CD14-positive monocyte (primary cell): ENCODE results near the gene STK38. TPM values are rescaled to one million over a fixed set of nuclear protein-coding genes. Genes with fewer than 3 reads are reported as not detected.

Experiments
- DNase-seq, 3 donors: peaks; one replicate each; pipeline ENCODE4 v3.0.0-alpha.2; 2011 to 2022
- H2AFZ ChIP-seq: 2 replicates; pipeline ENCODE4 v1.6.0; 2012; ENCODE audit warnings: mild to moderate bottlenecking, low read depth, low read length, inconsistent platforms; ENCODE audit not compliant: insufficient read depth, poor library complexity, severe bottlenecking
- H3K27ac ChIP-seq, 2 donors: 1 replicate in 1 of 2; 2 replicates in 1 of 2; pipeline ENCODE4 v1.5.1; 2012 to 2013; ENCODE audit warnings: low read length in 2 of 2, control low read depth in 1 of 2, inconsistent platforms in 1 of 2, low read depth in 1 of 2, mild to moderate bottlenecking in 1 of 2
- H3K27me3 ChIP-seq, 2 donors: one replicate each; pipeline versions ENCODE4 v1.6.0 to v1.6.1; 2011 to 2013; ENCODE audit warnings: low read length in 2 of 2; ENCODE audit not compliant: control insufficient read depth in 2 of 2, insufficient read depth in 2 of 2
- H3K36me3 ChIP-seq, 2 donors: replicated peaks in 1 of 2; 1 replicate in 1 of 2; 2 replicates in 1 of 2; pipeline versions ENCODE4 v1.5.1 to v1.6.1; 2012 to 2013; ENCODE audit warnings: low read length in 2 of 2, control low read depth in 1 of 2, inconsistent platforms in 1 of 2, mild to moderate bottlenecking in 1 of 2; ENCODE audit not compliant: insufficient read depth in 2 of 2, control insufficient read depth in 1 of 2
- H3K4me1 ChIP-seq, 2 donors: 1 replicate in 1 of 2; 2 replicates in 1 of 2; pipeline versions ENCODE4 v1.5.1 to v1.6.1; 2012 to 2013; ENCODE audit warnings: low read length in 2 of 2, control low read depth in 1 of 2, inconsistent platforms in 1 of 2, mild to moderate bottlenecking in 1 of 2, moderate library complexity in 1 of 2; ENCODE audit not compliant: insufficient read depth in 2 of 2, control insufficient read depth in 1 of 2
- H3K4me2 ChIP-seq: replicated peaks from 2 replicates; pipeline ENCODE3; 2012; ENCODE audit warnings: low read length, moderate library complexity, mild to moderate bottlenecking; ENCODE audit not compliant: poor library complexity, severe bottlenecking; ENCODE audit errors: extremely low read depth
- H3K4me3 ChIP-seq, 3 experiments: fragments of 200-600 bp in 1 of 3; sonication (generic) in 1 of 3; replicated peaks in 1 of 3; 1 replicate in 2 of 3; 2 replicates in 1 of 3; pipeline ENCODE4 v1.5.1; 2011 to 2013; ENCODE audit warnings: low read length in 3 of 3, mild to moderate bottlenecking in 3 of 3, control low read depth in 2 of 3, low read depth in 2 of 3, inconsistent platforms in 1 of 3, moderate library complexity in 1 of 3
- H3K79me2 ChIP-seq: 2 replicates; pipeline ENCODE4 v1.6.0; 2012; ENCODE audit warnings: mild to moderate bottlenecking, control low read depth, inconsistent platforms, low read length, moderate library complexity; ENCODE audit not compliant: insufficient read depth
- H3K9ac ChIP-seq: 2 replicates; pipeline ENCODE4 v1.6.0; 2017; ENCODE audit warnings: low read length, mild to moderate bottlenecking; ENCODE audit not compliant: insufficient read depth, poor library complexity, severe bottlenecking
- H3K9me3 ChIP-seq, 2 donors: replicated peaks in 1 of 2; 1 replicate in 1 of 2; 2 replicates in 1 of 2; pipeline versions ENCODE4 v1.5.1 to v1.6.1; 2012 to 2013; ENCODE audit warnings: low read length in 2 of 2, control low read depth in 1 of 2; ENCODE audit not compliant: control insufficient read depth in 1 of 2, insufficient read depth in 1 of 2
- H4K20me1 ChIP-seq: 2 replicates; pipeline ENCODE4 v1.6.0; 2012; ENCODE audit warnings: mild to moderate bottlenecking, low read length, control low read depth, moderate library complexity; ENCODE audit not compliant: insufficient read depth
- H3K27ac Mint-ChIP-seq, 7 donors: one replicate each; pipeline ENCODE4 v1.8.0; 2020; ENCODE audit warnings: mild to moderate bottlenecking in 7 of 7, mixed read lengths in 7 of 7, moderate library complexity in 6 of 7, inconsistent platforms in 2 of 7
- H3K27me3 Mint-ChIP-seq, 3 donors: one replicate each; pipeline ENCODE4 v1.8.0; 2021 to 2022; ENCODE audit warnings: low read depth in 3 of 3, mild to moderate bottlenecking in 3 of 3, mixed read lengths in 3 of 3, moderate library complexity in 3 of 3, inconsistent platforms in 1 of 3
- H3K36me3 Mint-ChIP-seq, 2 donors: one replicate each; pipeline ENCODE4 v1.8.0; 2020; ENCODE audit warnings: mixed read lengths in 2 of 2, inconsistent platforms in 1 of 2, mild to moderate bottlenecking in 1 of 2
- H3K4me1 Mint-ChIP-seq: one replicate; pipeline ENCODE4 v1.8.0; 2020; ENCODE audit warnings: mild to moderate bottlenecking, mixed read lengths
- H3K4me3 Mint-ChIP-seq, 2 donors: one replicate each; pipeline ENCODE4 v1.8.0; 2020; ENCODE audit warnings: mild to moderate bottlenecking in 2 of 2, mixed read lengths in 2 of 2, moderate library complexity in 1 of 2
- H3K9me3 Mint-ChIP-seq, 7 donors: one replicate each; pipeline ENCODE4 v1.8.0; 2020 to 2022; ENCODE audit warnings: mixed read lengths in 7 of 7, mild to moderate bottlenecking in 6 of 7, moderate library complexity in 6 of 7, inconsistent platforms in 2 of 7
- WGBS: methylation state at CpG from one replicate; pipeline ENCODE4 v1.1.5; 2013; ENCODE audit warnings: missing lambda C conversion rate; ENCODE audit not compliant: insufficient coverage; 5-methylcytosine and 5-hydroxymethylcytosine counted together
- intact Hi-C, 2 donors: fragments of 100-400 bp; cut with micrococcal nuclease; formaldehyde crosslinking; loops; one replicate each; pipeline versions ENCODE4 v1.15.0 to v1.15.1; 2023
- polyA plus RNA-seq, 3 donors: library from polyadenylated mRNA; depleted of rRNA in 1 of 3; unstranded in 2 of 3; stranded (reverse) in 1 of 3; fragments of 300-500 nt in 2 of 3; fragments of >200 nt in 1 of 3; fragmentation: Illumina TruSeq in 2 of 3; gene quantifications; 1 replicate in 2 of 3; 2 replicates in 1 of 3; pipeline ENCODE4 v1.2.3, GENCODE V29; 2012 to 2021
- TF ChIP-seq, protein P1 (sequence below): fragments of 200-600 bp; IDR thresholded peaks from one replicate; pipeline ENCODE4 v1.8.0; 2022; ENCODE audit warnings: antibody characterized with exemption, mild to moderate bottlenecking

The STK38 gene
- polyA plus RNA-seq, 3 donors, result 57.1 to 95.7 (median 58.4) TPM

DNA sequence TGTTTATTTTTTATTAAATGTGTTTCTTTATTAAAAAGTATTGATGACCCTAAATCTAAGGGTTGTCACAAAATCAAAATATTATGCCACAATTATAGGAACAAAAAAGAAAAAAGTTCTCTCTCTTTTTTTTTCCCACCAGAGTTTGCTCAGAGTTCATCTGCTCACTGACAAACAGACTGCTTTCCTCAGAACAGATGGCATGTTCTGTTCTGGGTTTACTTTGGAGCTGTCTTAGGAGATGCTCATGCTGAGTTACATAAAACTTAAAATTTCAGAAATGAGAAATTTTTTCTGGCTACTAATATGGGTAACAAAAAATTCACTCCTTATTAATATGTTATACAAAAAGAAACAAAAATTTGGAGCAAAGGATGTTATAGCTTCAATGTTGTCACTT is 30.3 kb downstream of the STK38 start:
- Histone ChIP-seq H3K4me1 (no peaks in the 10 kb centered on the region), H3K27ac (no peak overlapping the region), H3K79me2 (peaks cover 53% of the 10 kb centered on the region), H3K4me3 (no peak overlapping the region), H4K20me1 (peaks cover 86% of the 10 kb centered on the region), H3K27me3 (no peaks in the 10 kb centered on the region), H2AFZ (no peak overlapping the region), H3K4me2 (no peak overlapping the region), H3K9me3 (no peaks in the 10 kb centered on the region), H3K9ac (no peak overlapping the region), H3K36me3 (peaks cover 86 to 100% of the 10 kb centered on the region in 2 donors)
- no peak for DNase-seq
- intact Hi-C loops, result no loop called here
- H3K27me3 Mint-ChIP-seq, result no peaks in the 10 kb centered on the region
- peaks cover 5% of the 10 kb centered on the region for H3K4me1 Mint-ChIP-seq
- H3K9me3 Mint-ChIP-seq, result no peaks in the 10 kb centered on the region
- TF ChIP-seq, protein P1, sequence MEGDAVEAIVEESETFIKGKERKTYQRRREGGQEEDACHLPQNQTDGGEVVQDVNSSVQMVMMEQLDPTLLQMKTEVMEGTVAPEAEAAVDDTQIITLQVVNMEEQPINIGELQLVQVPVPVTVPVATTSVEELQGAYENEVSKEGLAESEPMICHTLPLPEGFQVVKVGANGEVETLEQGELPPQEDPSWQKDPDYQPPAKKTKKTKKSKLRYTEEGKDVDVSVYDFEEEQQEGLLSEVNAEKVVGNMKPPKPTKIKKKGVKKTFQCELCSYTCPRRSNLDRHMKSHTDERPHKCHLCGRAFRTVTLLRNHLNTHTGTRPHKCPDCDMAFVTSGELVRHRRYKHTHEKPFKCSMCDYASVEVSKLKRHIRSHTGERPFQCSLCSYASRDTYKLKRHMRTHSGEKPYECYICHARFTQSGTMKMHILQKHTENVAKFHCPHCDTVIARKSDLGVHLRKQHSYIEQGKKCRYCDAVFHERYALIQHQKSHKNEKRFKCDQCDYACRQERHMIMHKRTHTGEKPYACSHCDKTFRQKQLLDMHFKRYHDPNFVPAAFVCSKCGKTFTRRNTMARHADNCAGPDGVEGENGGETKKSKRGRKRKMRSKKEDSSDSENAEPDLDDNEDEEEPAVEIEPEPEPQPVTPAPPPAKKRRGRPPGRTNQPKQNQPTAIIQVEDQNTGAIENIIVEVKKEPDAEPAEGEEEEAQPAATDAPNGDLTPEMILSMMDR, result no peak
- peaks cover 74 to 90% of the 10 kb centered on the region in 2 donors for H3K36me3 Mint-ChIP-seq
- H3K4me3 Mint-ChIP-seq, result no peak overlapping the region
- H3K27ac Mint-ChIP-seq, result no peak overlapping the region

DNA sequence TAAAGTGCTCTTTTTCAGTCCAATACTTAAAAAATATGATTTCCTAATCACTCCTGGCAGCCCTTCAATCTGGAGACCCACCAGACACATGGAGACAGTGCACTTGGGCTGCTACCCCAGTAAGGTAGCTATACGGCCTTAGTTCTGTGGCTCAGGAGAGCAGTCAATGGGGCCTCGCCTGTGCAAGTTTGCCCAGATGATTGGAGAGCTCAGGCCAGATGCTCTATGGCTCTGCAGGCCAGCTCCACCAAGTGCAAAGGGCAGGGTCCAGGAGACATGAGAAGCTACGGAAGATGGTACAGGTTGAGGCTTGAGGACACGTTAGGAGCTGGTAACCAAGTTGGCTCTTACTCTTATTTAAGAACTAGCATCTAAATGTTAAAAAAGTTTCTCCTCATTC is 30.7 kb downstream of the STK38 start:
- no peaks in the 10 kb centered on the region for H3K27me3 ChIP-seq
- intact Hi-C loops, result no loop called here
- no peaks in the 10 kb centered on the region for H3K9me3 ChIP-seq
- Mint-ChIP-seq H3K36me3 (peaks cover 74 to 90% of the 10 kb centered on the region in 2 donors), H3K27ac (peak overlapping the region in 2 of 7 donors; percentile 13 to 37), H3K27me3 (no peaks in the 10 kb centered on the region), H3K4me3 (no peak overlapping the region), H3K9me3 (no peaks in the 10 kb centered on the region), H3K4me1 (peaks cover 5% of the 10 kb centered on the region)
- no peaks in the 10 kb centered on the region for H3K4me1 ChIP-seq
- TF ChIP-seq, protein P1, result no peak
- H3K27ac ChIP-seq, result peak overlapping the region in 1 of 2 donors; percentile 37
- H3K4me2 ChIP-seq, result no peak overlapping the region
- H3K36me3 ChIP-seq, result peaks cover 85 to 100% of the 10 kb centered on the region in 2 donors
- no peak overlapping the region for H2AFZ ChIP-seq
- no peak overlapping the region for H3K4me3 ChIP-seq
- no peak for DNase-seq
- no peak overlapping the region for H3K9ac ChIP-seq
- peaks cover 85% of the 10 kb centered on the region for H4K20me1 ChIP-seq
- H3K79me2 ChIP-seq, result peaks cover 52% of the 10 kb centered on the region
- 96% methylated on average over 2 of the region's 4 CpGs for WGBS
